KOPT-K1 (cell line): Measurements from ENCODE around the gene SGCA.

ENCODE experiments used
- H3K27ac ChIP-seq: fragments of 200-600 bp; sonication (generic); 2 replicates; pipeline ENCODE4 v1.5.1; 2016; ENCODE audit warnings: antibody characterized with exemption, mild to moderate bottlenecking, low read depth, low read length; ENCODE audit not compliant: poor library complexity, severe bottlenecking
- H3K36me3 ChIP-seq: fragments of 200-600 bp; sonication (generic); 2 replicates; pipeline ENCODE4 v1.5.1; 2017; ENCODE audit warnings: antibody characterized with exemption, mild to moderate bottlenecking, low read length, moderate library complexity; ENCODE audit not compliant: insufficient read depth
- H3K9me3 ChIP-seq: fragments of 200-600 bp; sonication (generic); 2 replicates; pipeline ENCODE4 v1.5.1; 2017; ENCODE audit warnings: antibody characterized with exemption, low read length, mild to moderate bottlenecking; ENCODE audit not compliant: insufficient read depth, poor library complexity, severe bottlenecking

SGCA gene

GRCh38 chr17:50143461-50144176, 22.2 kb upstream of the SGCA start:
- no peak overlapping the region for H3K27ac ChIP-seq
- peaks cover 62% of the 10 kb centered on the region for H3K36me3 ChIP-seq

GRCh38 chr17:50144355-50144754, 21.4 kb upstream of the SGCA start:
- H3K36me3 ChIP-seq = peaks cover 55% of the 10 kb centered on the region
- H3K9me3 ChIP-seq = no peaks in the 10 kb centered on the region

More at GRCh38 chr17:50143461-50144176, 22.2 kb upstream of the SGCA start:
- no peaks in the 10 kb centered on the region for H3K9me3 ChIP-seq

DNA sequence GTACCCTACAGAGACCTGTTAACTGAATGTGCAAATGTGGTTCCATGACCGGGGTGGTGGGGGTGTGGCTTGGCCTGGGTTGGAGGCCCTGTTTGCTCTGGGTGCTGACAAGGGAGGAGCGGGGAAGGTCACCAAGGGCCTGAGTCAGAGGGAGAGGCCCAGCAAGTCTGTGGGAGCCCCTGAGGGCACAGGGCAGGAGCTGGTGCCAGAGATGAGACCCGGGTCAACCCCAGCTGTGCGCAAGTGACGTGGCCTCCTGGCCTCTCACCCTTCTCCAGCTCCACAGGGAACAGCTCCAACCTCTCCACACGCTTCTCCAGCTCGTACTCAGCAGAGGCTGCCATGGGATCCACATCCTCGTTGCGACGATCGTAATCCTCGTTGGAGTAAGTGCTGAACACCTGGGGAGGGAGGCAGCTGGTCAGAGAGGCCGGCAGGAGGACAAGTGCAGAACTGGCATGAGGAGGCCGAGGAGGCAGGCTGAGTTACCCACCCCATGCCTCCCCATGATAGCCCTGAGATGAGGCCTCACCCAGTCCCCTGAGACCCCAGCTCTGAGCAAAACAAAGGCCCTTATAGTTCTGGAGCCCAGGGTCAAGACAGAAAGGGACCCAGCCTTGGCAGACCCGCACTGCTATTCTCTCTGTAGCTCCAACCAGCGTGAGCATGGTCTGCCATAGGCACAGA, 20.8 kb upstream of the SGCA start:
- Histone ChIP-seq H3K36me3 (peaks cover 50% of the 10 kb centered on the region), H3K27ac (no peak overlapping the region)

More at GRCh38 chr17:50144355-50144754, 21.4 kb upstream of the SGCA start:
- no peak overlapping the region for H3K27ac ChIP-seq

GRCh38 chr17:50145532-50146229, 20.1 kb upstream of the SGCA start:
- no peak overlapping the region for H3K27ac ChIP-seq

More for the DNA sequence above, 20.8 kb upstream of the SGCA start:
- H3K9me3 ChIP-seq = no peaks in the 10 kb centered on the region

DNA sequence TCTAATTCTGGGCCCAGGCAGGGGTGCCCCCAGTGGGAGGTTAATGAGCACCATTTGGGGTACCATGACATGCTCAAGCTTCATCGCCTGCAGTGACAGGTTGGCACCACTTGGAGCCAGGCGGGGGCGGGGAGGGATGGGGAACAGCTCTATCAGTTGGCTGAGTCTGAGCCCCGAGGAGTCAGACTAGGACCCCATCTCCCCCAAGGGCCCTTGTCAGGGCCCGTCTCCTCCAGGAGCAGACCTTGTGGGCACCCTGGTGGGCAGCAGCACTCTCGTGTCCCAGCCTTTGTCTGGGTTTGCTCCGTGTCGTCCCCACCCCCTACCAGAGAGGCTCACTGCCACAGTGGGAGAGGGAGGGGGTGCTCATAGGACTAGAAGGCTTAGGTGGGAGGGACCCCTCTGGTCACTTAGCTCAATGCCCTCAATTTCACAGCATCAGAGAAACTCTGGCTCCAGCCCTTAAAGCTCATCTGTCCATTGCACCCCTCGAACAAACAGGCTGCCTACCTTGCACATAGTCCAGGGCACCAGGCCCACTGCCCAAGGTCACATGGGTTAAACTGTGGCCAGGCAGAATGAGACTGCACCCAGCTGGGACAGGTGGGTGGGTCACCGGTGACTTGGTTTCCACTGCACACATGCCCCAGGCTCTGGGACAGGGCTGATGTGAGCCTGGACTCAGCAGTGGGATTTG, 19.4 kb upstream of the SGCA start:
- no peaks in the 10 kb centered on the region for H3K9me3 ChIP-seq
- no peak overlapping the region for H3K27ac ChIP-seq
- H3K36me3 ChIP-seq = peaks cover 40% of the 10 kb centered on the region

More at GRCh38 chr17:50145532-50146229, 20.1 kb upstream of the SGCA start:
- H3K36me3 ChIP-seq = peaks cover 47% of the 10 kb centered on the region
- H3K9me3 ChIP-seq = no peaks in the 10 kb centered on the region

GRCh38 chr17:50146927-50147665, 18.7 kb upstream of the SGCA start:
- no peaks in the 10 kb centered on the region for H3K9me3 ChIP-seq
- H3K36me3 ChIP-seq = peaks cover 33% of the 10 kb centered on the region
- H3K27ac ChIP-seq = no peak overlapping the region

DNA sequence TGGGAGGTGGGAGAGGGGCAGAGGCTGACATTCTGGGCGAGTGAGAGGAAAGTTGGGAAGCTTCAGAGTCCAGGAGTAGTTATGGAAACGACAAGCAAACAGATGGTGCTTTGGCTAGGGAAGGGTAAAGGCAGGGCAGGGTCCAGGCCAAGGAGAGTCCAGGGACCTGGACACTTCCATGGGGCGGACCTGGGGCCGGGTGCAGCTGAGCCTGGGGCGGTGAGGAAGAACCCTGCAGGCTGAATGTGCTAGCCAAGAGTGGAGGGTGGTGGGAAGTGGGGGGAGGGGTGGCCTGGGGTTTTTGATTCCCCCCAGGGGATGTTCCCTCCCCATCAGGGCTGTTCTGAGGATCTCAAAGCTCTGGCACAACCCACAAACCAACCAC, 18.0 kb upstream of the SGCA start:
- Histone ChIP-seq H3K9me3 (no peaks in the 10 kb centered on the region), H3K27ac (no peak overlapping the region), H3K36me3 (peaks cover 25% of the 10 kb centered on the region; the same call in 1 of the 2 replicates)

GRCh38 chr17:50148226-50149090, 17.3 kb upstream of the SGCA start:
- H3K36me3 ChIP-seq = peaks cover 21% of the 10 kb centered on the region; the same call in 1 of the 2 replicates
- no peaks in the 10 kb centered on the region for H3K9me3 ChIP-seq
- H3K27ac ChIP-seq = no peak overlapping the region

DNA sequence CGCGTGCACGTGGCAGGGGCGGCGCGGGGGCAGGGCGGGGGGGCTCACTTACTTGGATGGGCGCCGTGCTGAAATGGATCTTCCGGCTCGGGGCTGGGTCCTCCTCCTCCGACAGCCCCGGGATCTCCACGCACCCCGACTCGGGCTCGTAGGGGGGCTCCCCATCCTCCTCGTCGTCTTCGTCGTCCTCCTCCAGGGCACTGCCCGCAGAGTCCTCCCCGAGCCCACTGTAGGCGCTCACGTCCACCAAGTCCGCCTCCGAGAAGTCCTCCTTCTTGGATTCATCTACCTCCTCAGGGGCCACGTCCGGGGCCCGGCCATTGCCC, 16.8 kb upstream of the SGCA start:
- peaks cover 15% of the 10 kb centered on the region; the same call in 1 of the 2 replicates for H3K36me3 ChIP-seq
- H3K9me3 ChIP-seq = no peaks in the 10 kb centered on the region
- H3K27ac ChIP-seq = no peak overlapping the region

DNA sequence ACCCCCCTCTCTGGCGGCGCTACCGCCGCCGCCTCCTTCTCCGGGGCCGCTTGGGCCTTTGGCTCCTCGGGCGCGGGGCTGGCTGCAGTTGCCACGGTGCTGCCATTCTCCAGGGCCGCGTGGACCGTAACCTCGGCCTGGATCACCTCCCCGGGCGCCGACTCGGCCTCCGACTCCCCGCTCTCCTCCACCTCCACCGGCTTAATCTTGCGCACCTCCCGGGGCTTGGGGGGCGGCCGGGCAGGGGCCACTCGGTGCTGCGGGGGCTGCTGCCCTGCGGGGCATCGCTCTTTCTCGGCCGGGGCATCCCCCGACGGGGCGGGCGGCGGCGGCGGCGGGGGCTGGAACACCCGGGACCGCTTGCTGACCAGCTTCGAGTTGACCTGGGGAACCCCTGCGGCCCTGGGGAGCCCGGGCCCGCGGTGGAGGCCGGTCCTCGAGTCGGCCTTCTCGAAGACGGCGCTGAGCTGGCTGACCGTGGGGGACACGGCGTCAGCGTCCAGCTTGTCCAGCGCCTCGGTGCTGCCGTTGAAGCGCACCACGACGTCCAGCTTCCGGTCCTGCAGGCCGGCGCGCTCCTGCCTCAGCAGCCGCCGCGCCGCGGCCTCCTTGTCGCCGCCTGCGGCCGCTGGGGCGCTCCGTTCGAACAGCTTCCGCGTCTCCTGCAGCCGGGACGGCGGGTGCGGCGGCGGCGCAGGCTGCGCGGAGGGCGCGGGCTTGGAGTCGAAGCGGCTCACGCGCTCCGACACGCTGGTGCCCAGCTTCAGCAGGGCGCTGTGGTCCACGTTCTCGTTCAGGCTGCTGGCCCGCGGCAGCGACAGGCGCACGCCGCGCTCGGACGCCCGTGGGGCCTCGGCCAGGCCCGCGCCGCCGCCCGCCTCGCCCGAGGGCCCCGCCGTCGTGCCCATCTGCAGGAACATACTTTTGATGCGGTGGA, 16.1 kb upstream of the SGCA start:
- Histone ChIP-seq H3K27ac (peak overlapping the region; percentile 63), H3K9me3 (no peaks in the 10 kb centered on the region), H3K36me3 (peaks cover 8% of the 10 kb centered on the region; the same call in 1 of the 2 replicates)

- 0 out of 2 replicates have a peak, but pooled peaks cover under 1% of the 10 kb centered on the region for H3K36me3 ChIP-seq
- H3K9me3 ChIP-seq = no peaks in the 10 kb centered on the region
- H3K27ac ChIP-seq = peak within 1 kb of the TSS; percentile 63
Observed at GRCh38 chr17:50150354-50151040, 15.3 kb upstream of the SGCA start, which contains the start of gene PPP1R9B. Gene PPP1R9B, minus strand, starts transcription at chr17:50150677. Its CDS starts 164 bp downstream, at chr17:50150513.
